Measurements from ENCODE around the gene BAHD1.
A peak's percentile ranks its signal among the peaks of the same experiment; 100 is the strongest.

The BAHD1 gene

GRCh38 chr15:40510201-40510600 lies 69.4 kb downstream of the BAHD1 start:
- H3K4me2 ChIP-seq: no peak overlapping the region
- H2AFZ ChIP-seq (ENCODE audit: low read depth): no peak overlapping the region
- H4K20me1 ChIP-seq (ENCODE audit: insufficient read depth): no peaks in the 10 kb centered on the region
- peaks cover 2% of the 10 kb centered on the region; the same call in 1 of the 2 replicates for H3K27me3 ChIP-seq (ENCODE audit: insufficient read depth, low read depth)
- no peak overlapping the region for H3K9ac ChIP-seq
- H3K79me2 ChIP-seq (ENCODE audit: insufficient read depth, low read depth): no peaks in the 10 kb centered on the region
- no peak overlapping the region for H3K4me3 ChIP-seq (IDR thresholded peaks at IDR 0.05; ENCODE audit: insufficient read depth, low read depth, low read length)
- no peak for TF ChIP-seq CTCF (conservative IDR thresholded peaks at IDR 0.05; ENCODE audit: low read depth, low read length)
- no peak overlapping the region for H3K27ac ChIP-seq
- no peaks in the 10 kb centered on the region for H3K36me3 ChIP-seq (ENCODE audit: insufficient read depth)
- peaks cover 13% of the 10 kb centered on the region for H3K4me1 ChIP-seq (ENCODE audit: low read depth, poor library complexity, severe bottlenecking)

GRCh38 chr15:40511093-40511471 lies 70.3 kb downstream of the BAHD1 start:
- H3K4me3 ChIP-seq (IDR thresholded peaks at IDR 0.05; ENCODE audit: insufficient read depth, low read depth, low read length): no peak overlapping the region
- no peak overlapping the region for H3K27ac ChIP-seq
- H3K4me1 ChIP-seq (ENCODE audit: low read depth, poor library complexity, severe bottlenecking): peaks cover 13% of the 10 kb centered on the region
- no peaks in the 10 kb centered on the region for H4K20me1 ChIP-seq (ENCODE audit: insufficient read depth)
- no peak for TF ChIP-seq CTCF (conservative IDR thresholded peaks at IDR 0.05; ENCODE audit: low read depth, low read length)
- H2AFZ ChIP-seq (ENCODE audit: low read depth): peak overlapping the region; percentile 61; the same call in 1 of the 2 replicates
- no peaks in the 10 kb centered on the region for H3K79me2 ChIP-seq (ENCODE audit: insufficient read depth, low read depth)
- H3K4me2 ChIP-seq: peak overlapping the region; percentile 48; the same call in 1 of the 2 replicates
- no peak overlapping the region for H3K9ac ChIP-seq
- H3K36me3 ChIP-seq (ENCODE audit: insufficient read depth): no peaks in the 10 kb centered on the region
- peaks cover 2% of the 10 kb centered on the region; the same call in 1 of the 2 replicates for H3K27me3 ChIP-seq (ENCODE audit: insufficient read depth, low read depth)

- TF ChIP-seq CTCF (conservative IDR thresholded peaks at IDR 0.05; ENCODE audit: low read depth, low read length): no peak
- Histone ChIP-seq H2AFZ (ENCODE audit: low read depth) (peak overlapping the region; percentile 61; the same call in 1 of the 2 replicates), H3K9ac (no peak overlapping the region; the same call in 1 of the 2 replicates), H4K20me1 (ENCODE audit: insufficient read depth) (no peaks in the 10 kb centered on the region), H3K4me2 (peak overlapping the region; percentile 48; the same call in 1 of the 2 replicates), H3K36me3 (ENCODE audit: insufficient read depth) (no peaks in the 10 kb centered on the region), H3K27me3 (ENCODE audit: insufficient read depth, low read depth) (peaks cover 2% of the 10 kb centered on the region; the same call in 1 of the 2 replicates), H3K4me3 (IDR thresholded peaks at IDR 0.05; ENCODE audit: insufficient read depth, low read depth, low read length) (no peak overlapping the region), H3K4me1 (ENCODE audit: low read depth, poor library complexity, severe bottlenecking) (peaks cover 10% of the 10 kb centered on the region), H3K27ac (no peak overlapping the region), H3K79me2 (ENCODE audit: insufficient read depth, low read depth) (no peaks in the 10 kb centered on the region)
These were observed 70.8 kb downstream of the BAHD1 start for GRCh38 chr15:40511472-40512133.

GRCh38 chr15:40512440-40512839 lies 71.7 kb downstream of the BAHD1 start:
- H3K27me3 ChIP-seq (ENCODE audit: insufficient read depth, low read depth): peaks cover 2% of the 10 kb centered on the region; the same call in 1 of the 2 replicates
- H3K79me2 ChIP-seq (ENCODE audit: insufficient read depth, low read depth): no peaks in the 10 kb centered on the region
- peaks cover 3% of the 10 kb centered on the region for H3K4me1 ChIP-seq (ENCODE audit: low read depth, poor library complexity, severe bottlenecking)
- peak overlapping the region; percentile 61; the same call in 1 of the 2 replicates for H2AFZ ChIP-seq (ENCODE audit: low read depth)
- no peak overlapping the region for H3K4me3 ChIP-seq (IDR thresholded peaks at IDR 0.05; ENCODE audit: insufficient read depth, low read depth, low read length)
- H3K4me2 ChIP-seq: no peak overlapping the region
- no peaks in the 10 kb centered on the region for H4K20me1 ChIP-seq (ENCODE audit: insufficient read depth)
- no peak for TF ChIP-seq CTCF (conservative IDR thresholded peaks at IDR 0.05; ENCODE audit: low read depth, low read length)
- H3K36me3 ChIP-seq (ENCODE audit: insufficient read depth): no peaks in the 10 kb centered on the region
- no peak overlapping the region for H3K9ac ChIP-seq
- no peak overlapping the region for H3K27ac ChIP-seq
